ENCODE data around the gene PACSIN3.

Gene PACSIN3

GRCh38 chr11:47148270-47148669, 38.0 kb downstream of the PACSIN3 start:
- no peak for TF ChIP-seq FOXK2 (IDR thresholded peaks at IDR 0.05)
- TF ChIP-seq BHLHE40 (IDR thresholded peaks at IDR 0.05; ENCODE audit: borderline replicate concordance): no peak
- TF ChIP-seq SUZ12 (IDR thresholded peaks at IDR 0.05): no peak
- TF ChIP-seq TARDBP (IDR thresholded peaks at IDR 0.05): no peak
- TF ChIP-seq LEF1 (IDR thresholded peaks at IDR 0.05; ENCODE audit: borderline replicate concordance): no peak
- no peak for TF ChIP-seq ARNT (IDR thresholded peaks at IDR 0.05)
- no peak for TF ChIP-seq FOXA1 (IDR thresholded peaks at IDR 0.05)
- TF ChIP-seq NFRKB (IDR thresholded peaks at IDR 0.05): no peak
- TF ChIP-seq SP1 (IDR thresholded peaks at IDR 0.05): no peak
- TF ChIP-seq L3MBTL2 (conservative IDR thresholded peaks at IDR 0.05): no peak
- no peak for TF ChIP-seq CTBP1 (IDR thresholded peaks at IDR 0.05; ENCODE audit: borderline replicate concordance)
- TF ChIP-seq PKNOX1 (IDR thresholded peaks at IDR 0.05): no peak
- no peak for TF ChIP-seq ZNF384 (IDR thresholded peaks at IDR 0.05)
- TF ChIP-seq HDGF (IDR thresholded peaks at IDR 0.05; ENCODE audit: borderline replicate concordance): no peak
- DNase-seq (ENCODE audit: extremely low spot score): no peak
- CTCF ChIA-PET: no interaction called here
- POLR2A ChIA-PET: no interaction called here

- ChIA-PET POLR2A (no interaction called here), CTCF (no interaction called here)
- TF ChIP-seq FOXM1 (IDR thresholded peaks at IDR 0.05; ENCODE audit: borderline replicate concordance) (no peak), LEF1 (IDR thresholded peaks at IDR 0.05; ENCODE audit: borderline replicate concordance) (no peak), SUZ12 (IDR thresholded peaks at IDR 0.05) (no peak), PKNOX1 (IDR thresholded peaks at IDR 0.05) (no peak), FOXA1 (IDR thresholded peaks at IDR 0.05) (no peak), CTBP1 (IDR thresholded peaks at IDR 0.05; ENCODE audit: borderline replicate concordance) (no peak), NFRKB (IDR thresholded peaks at IDR 0.05) (no peak), HDGF (IDR thresholded peaks at IDR 0.05; ENCODE audit: borderline replicate concordance) (no peak), ARNT (IDR thresholded peaks at IDR 0.05) (no peak), ZNF384 (IDR thresholded peaks at IDR 0.05) (no peak), TARDBP (IDR thresholded peaks at IDR 0.05) (no peak), FOXK2 (IDR thresholded peaks at IDR 0.05) (no peak)
- no peak for DNase-seq (ENCODE audit: extremely low spot score)
Measured at GRCh38 chr11:47147681-47148080, 38.6 kb downstream of the PACSIN3 start.

- CTCF ChIA-PET: no interaction called here
- TF ChIP-seq NFRKB (IDR thresholded peaks at IDR 0.05) (no peak), SUZ12 (IDR thresholded peaks at IDR 0.05) (no peak), HDGF (IDR thresholded peaks at IDR 0.05; ENCODE audit: borderline replicate concordance) (no peak)
- POLR2A ChIA-PET: no interaction called here
- no peak for DNase-seq (ENCODE audit: extremely low spot score)
Measured at GRCh38 chr11:47147250-47147649, 39.0 kb downstream of the PACSIN3 start.

- POLR2A ChIA-PET: no interaction called here
- CTCF ChIA-PET: interaction anchor here (0.9 kb wide), 1 partner anchor 8 kb away, joined by 3 read pairs; no protein-coding TSS in a partner anchor
- TF ChIP-seq HDGF (IDR thresholded peaks at IDR 0.05; ENCODE audit: borderline replicate concordance) (no peak), BHLHE40 (IDR thresholded peaks at IDR 0.05; ENCODE audit: borderline replicate concordance) (no peak), ELF4 (IDR thresholded peaks at IDR 0.05) (no peak)
- no peak for DNase-seq (ENCODE audit: extremely low spot score)
Measured at GRCh38 chr11:47144541-47144940, 41.7 kb downstream of the PACSIN3 start.

- TF ChIP-seq BHLHE40 (IDR thresholded peaks at IDR 0.05; ENCODE audit: borderline replicate concordance): no peak
- TF ChIP-seq ZNF384 (IDR thresholded peaks at IDR 0.05): no peak
- no peak for TF ChIP-seq SP1 (IDR thresholded peaks at IDR 0.05)
- no peak for TF ChIP-seq L3MBTL2 (conservative IDR thresholded peaks at IDR 0.05)
- no peak for TF ChIP-seq SUZ12 (IDR thresholded peaks at IDR 0.05)
Measured at GRCh38 chr11:47143322-47143721, 42.9 kb downstream of the PACSIN3 start.

GRCh38 chr11:47139878-47140277, 46.4 kb downstream of the PACSIN3 start:
- CTCF ChIA-PET: interaction anchor here (0.7 kb wide), 1 partner anchor 9 kb away, joined by 4 read pairs; no protein-coding TSS in a partner anchor
- TF ChIP-seq L3MBTL2 (conservative IDR thresholded peaks at IDR 0.05) (no peak), FOXM1 (IDR thresholded peaks at IDR 0.05; ENCODE audit: borderline replicate concordance) (no peak), BHLHE40 (IDR thresholded peaks at IDR 0.05; ENCODE audit: borderline replicate concordance) (no peak), ZNF384 (IDR thresholded peaks at IDR 0.05) (no peak), FOXK2 (IDR thresholded peaks at IDR 0.05) (no peak), FOXA1 (IDR thresholded peaks at IDR 0.05) (no peak), SUZ12 (IDR thresholded peaks at IDR 0.05) (no peak), LEF1 (IDR thresholded peaks at IDR 0.05; ENCODE audit: borderline replicate concordance) (no peak), HDGF (IDR thresholded peaks at IDR 0.05; ENCODE audit: borderline replicate concordance) (no peak), ELF4 (IDR thresholded peaks at IDR 0.05) (no peak), PKNOX1 (IDR thresholded peaks at IDR 0.05) (no peak), NFRKB (IDR thresholded peaks at IDR 0.05) (no peak)
- no peak for DNase-seq (ENCODE audit: extremely low spot score)
- POLR2A ChIA-PET: interaction anchor here (0.6 kb wide), 1 partner anchor 658 kb away, joined by 3 read pairs; no protein-coding TSS in a partner anchor

More at GRCh38 chr11:47143322-47143721, 42.9 kb downstream of the PACSIN3 start:
- ChIA-PET POLR2A (interaction anchor here (0.8 kb wide), 1 partner anchor 10 kb away, joined by 3 read pairs; no protein-coding TSS in a partner anchor), CTCF (no interaction called here)
- no peak for DNase-seq (ENCODE audit: extremely low spot score)

- POLR2A ChIA-PET: no interaction called here
- CTCF ChIA-PET: interaction anchor here (0.9 kb wide), 1 partner anchor 16 kb away, joined by 4 read pairs; no protein-coding TSS in a partner anchor
- TF ChIP-seq SP1 (IDR thresholded peaks at IDR 0.05) (no peak), TARDBP (IDR thresholded peaks at IDR 0.05) (no peak), L3MBTL2 (conservative IDR thresholded peaks at IDR 0.05) (no peak), PKNOX1 (IDR thresholded peaks at IDR 0.05) (no peak), ZNF384 (IDR thresholded peaks at IDR 0.05) (no peak), SUZ12 (IDR thresholded peaks at IDR 0.05) (no peak), BHLHE40 (IDR thresholded peaks at IDR 0.05; ENCODE audit: borderline replicate concordance) (no peak), FOXA1 (IDR thresholded peaks at IDR 0.05) (no peak), FOXM1 (IDR thresholded peaks at IDR 0.05; ENCODE audit: borderline replicate concordance) (no peak), LEF1 (IDR thresholded peaks at IDR 0.05; ENCODE audit: borderline replicate concordance) (no peak), HDGF (IDR thresholded peaks at IDR 0.05; ENCODE audit: borderline replicate concordance) (no peak), ARNT (IDR thresholded peaks at IDR 0.05) (no peak), CTBP1 (IDR thresholded peaks at IDR 0.05; ENCODE audit: borderline replicate concordance) (no peak), NFRKB (IDR thresholded peaks at IDR 0.05) (no peak), FOXK2 (IDR thresholded peaks at IDR 0.05) (no peak), ELF4 (IDR thresholded peaks at IDR 0.05) (no peak)
- DNase-seq (ENCODE audit: extremely low spot score): no peak
Measured at GRCh38 chr11:47137476-47137875, 48.8 kb downstream of the PACSIN3 start.
